ENCODE measurements around the gene TTC39C. TPM values are rescaled to one million over a fixed set of nuclear protein-coding genes. Genes with fewer than 3 reads are reported as not detected.

TTC39C gene
- total and polyA plus RNA-seq, 3 donors from 2014 or later: 57.7 to 70.4 (median 68.3) TPM

DNA sequence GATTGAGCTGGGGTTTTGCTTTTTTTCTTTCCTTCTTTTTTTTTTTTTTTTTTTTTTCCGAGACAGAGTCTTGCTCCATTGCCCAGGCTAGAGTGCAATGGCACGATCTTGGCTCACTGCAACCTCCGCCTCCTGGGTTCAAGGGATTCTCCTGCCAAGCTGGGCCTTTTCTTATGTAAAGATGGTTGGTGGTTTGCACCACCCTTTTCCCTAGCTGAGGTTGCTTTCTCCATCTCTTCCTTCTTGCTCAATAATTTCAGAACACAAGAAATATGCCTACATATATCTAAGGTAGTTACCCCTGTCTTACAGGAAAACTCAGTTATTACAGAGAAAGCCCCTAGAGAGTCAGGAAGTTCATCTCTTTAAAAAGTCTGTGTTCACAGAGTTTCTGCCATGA, 7.0 kb downstream of the TTC39C start:
- Histone ChIP-seq H3K4me3 (no peak overlapping the region), H3K27ac (no peak overlapping the region), H3K27me3 (no peaks in the 10 kb centered on the region), H3K4me1 (peaks cover 8% of the 10 kb centered on the region), H3K36me3 (ENCODE audit: low read depth, missing control alignments) (no peaks in the 10 kb centered on the region), H3K9me3 (no peaks in the 10 kb centered on the region)
- 81 to 90% methylated on average over 3 of the region's 3 CpGs for WGBS, 2 donors
- TF ChIP-seq, protein P1, sequence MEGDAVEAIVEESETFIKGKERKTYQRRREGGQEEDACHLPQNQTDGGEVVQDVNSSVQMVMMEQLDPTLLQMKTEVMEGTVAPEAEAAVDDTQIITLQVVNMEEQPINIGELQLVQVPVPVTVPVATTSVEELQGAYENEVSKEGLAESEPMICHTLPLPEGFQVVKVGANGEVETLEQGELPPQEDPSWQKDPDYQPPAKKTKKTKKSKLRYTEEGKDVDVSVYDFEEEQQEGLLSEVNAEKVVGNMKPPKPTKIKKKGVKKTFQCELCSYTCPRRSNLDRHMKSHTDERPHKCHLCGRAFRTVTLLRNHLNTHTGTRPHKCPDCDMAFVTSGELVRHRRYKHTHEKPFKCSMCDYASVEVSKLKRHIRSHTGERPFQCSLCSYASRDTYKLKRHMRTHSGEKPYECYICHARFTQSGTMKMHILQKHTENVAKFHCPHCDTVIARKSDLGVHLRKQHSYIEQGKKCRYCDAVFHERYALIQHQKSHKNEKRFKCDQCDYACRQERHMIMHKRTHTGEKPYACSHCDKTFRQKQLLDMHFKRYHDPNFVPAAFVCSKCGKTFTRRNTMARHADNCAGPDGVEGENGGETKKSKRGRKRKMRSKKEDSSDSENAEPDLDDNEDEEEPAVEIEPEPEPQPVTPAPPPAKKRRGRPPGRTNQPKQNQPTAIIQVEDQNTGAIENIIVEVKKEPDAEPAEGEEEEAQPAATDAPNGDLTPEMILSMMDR (IDR thresholded peaks at IDR 0.05): no peak
- no peak for TF ChIP-seq POLR2A (IDR thresholded peaks at IDR 0.05)
- no peak for DNase-seq
- intact Hi-C loops (cut with DNase I; ENCODE audit: low total_unique reads): no loop called here

DNA sequence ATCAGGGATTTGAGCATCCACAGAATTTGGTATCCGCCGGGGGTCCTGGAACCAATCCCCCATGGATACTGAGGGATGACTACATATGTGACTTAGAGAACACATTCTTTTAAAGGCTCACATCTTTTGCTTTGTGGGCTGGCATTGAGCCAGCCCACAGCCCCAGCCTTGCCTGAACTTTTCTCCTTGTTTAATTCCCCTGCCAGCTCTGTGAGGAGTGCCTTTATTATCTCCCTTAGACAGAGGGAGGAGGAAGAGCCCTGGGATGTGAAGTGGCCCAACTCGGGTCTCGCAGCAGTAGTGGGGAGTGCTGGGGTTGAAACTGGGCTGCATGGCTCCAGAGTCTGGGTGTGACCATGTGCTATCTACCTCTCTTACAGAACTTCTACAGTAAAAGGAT, 7.6 kb downstream of the TTC39C start:
- WGBS, 2 donors: 45 to 74% methylated on average over 4 of the region's 4 CpGs
- intact Hi-C loops (cut with DNase I; ENCODE audit: low total_unique reads): no loop called here
- H3K4me3 ChIP-seq: no peak overlapping the region
- TF ChIP-seq, protein P1 (IDR thresholded peaks at IDR 0.05): no peak
- no peak for TF ChIP-seq POLR2A (IDR thresholded peaks at IDR 0.05)
- H3K9me3 ChIP-seq: no peaks in the 10 kb centered on the region
- H3K27ac ChIP-seq: no peak overlapping the region
- H3K4me1 ChIP-seq: peaks cover 4% of the 10 kb centered on the region
- H3K27me3 ChIP-seq: no peaks in the 10 kb centered on the region
- no peaks in the 10 kb centered on the region for H3K36me3 ChIP-seq (ENCODE audit: low read depth, missing control alignments)
- DNase-seq: no peak

GRCh38 chr18:24023185-24023814, 8.7 kb downstream of the TTC39C start:
- intact Hi-C loops (cut with DNase I; ENCODE audit: low total_unique reads): no loop called here
- DNase-seq: no peak
- Histone ChIP-seq H3K4me1 (peaks cover under 1% of the 10 kb centered on the region), H3K9me3 (no peaks in the 10 kb centered on the region), H3K36me3 (ENCODE audit: low read depth, missing control alignments) (no peaks in the 10 kb centered on the region), H3K27ac (no peak overlapping the region), H3K4me3 (no peak overlapping the region), H3K27me3 (no peaks in the 10 kb centered on the region)
- no peak for TF ChIP-seq POLR2A (IDR thresholded peaks at IDR 0.05)
- TF ChIP-seq, protein P1 (IDR thresholded peaks at IDR 0.05): no peak
- WGBS, 2 donors: 91 to 94% methylated on average over 4 to 6 of the region's 6 CpGs

DNA sequence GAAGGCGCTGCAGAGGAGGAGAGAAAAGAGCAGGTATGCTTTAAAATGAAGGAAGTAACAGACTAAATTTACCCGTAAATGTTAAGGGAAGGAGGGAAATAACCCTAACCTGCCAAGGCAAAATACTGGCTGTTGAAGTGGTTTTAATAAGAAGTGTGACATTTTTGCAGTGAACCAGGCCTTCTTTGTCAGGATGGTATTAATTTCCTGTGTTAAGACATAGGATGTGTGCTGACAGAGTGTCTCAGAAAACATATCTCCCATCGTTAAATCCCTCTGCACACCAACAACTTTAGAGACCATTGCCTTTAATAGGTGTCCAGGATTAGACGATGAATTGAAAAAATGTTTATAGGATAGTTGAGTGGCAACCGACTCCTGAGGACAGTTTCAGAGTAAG, 9.9 kb downstream of the TTC39C start:
- Histone ChIP-seq H3K27me3 (no peaks in the 10 kb centered on the region), H3K27ac (no peak overlapping the region), H3K4me1 (no peaks in the 10 kb centered on the region), H3K36me3 (ENCODE audit: low read depth, missing control alignments) (no peaks in the 10 kb centered on the region), H3K9me3 (no peaks in the 10 kb centered on the region), H3K4me3 (no peak overlapping the region)
- TF ChIP-seq, protein P1 (IDR thresholded peaks at IDR 0.05): no peak
- TF ChIP-seq POLR2A (IDR thresholded peaks at IDR 0.05): no peak
- no peak for DNase-seq
- 86 to 92% methylated on average over 5 of the region's 5 CpGs for WGBS, 2 donors
- intact Hi-C loops (cut with DNase I; ENCODE audit: low total_unique reads): no loop called here

DNA sequence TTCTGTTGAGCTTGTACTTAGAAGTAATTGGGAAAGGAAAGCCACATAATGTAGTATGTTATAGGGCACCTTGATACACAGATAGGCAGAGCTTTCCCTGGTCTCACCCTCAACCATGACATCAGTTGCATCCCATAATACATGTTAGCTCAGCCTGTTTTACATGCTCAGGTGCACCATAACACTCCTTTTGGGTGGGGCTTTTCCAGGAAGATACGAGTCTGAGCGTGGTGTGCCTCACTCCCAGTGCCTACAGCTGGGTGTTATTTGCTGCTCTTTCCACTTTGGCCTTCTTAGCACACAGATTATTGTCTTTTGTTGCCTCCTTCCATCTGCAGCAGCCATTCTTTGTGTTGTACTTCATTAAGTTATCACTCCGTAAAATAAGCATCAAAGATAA, 11.9 kb downstream of the TTC39C start:
- H3K9me3 ChIP-seq: no peaks in the 10 kb centered on the region
- H3K36me3 ChIP-seq (ENCODE audit: low read depth, missing control alignments): no peaks in the 10 kb centered on the region
- H3K27me3 ChIP-seq: no peaks in the 10 kb centered on the region
- TF ChIP-seq, protein P1 (IDR thresholded peaks at IDR 0.05): no peak
- TF ChIP-seq POLR2A (IDR thresholded peaks at IDR 0.05): no peak
- DNase-seq: no peak
- intact Hi-C loops (cut with DNase I; ENCODE audit: low total_unique reads): no loop called here
- no peak overlapping the region for H3K4me3 ChIP-seq
- 89 to 90% methylated on average over 3 of the region's 3 CpGs for WGBS, 2 donors
- H3K4me1 ChIP-seq: peaks cover under 1% of the 10 kb centered on the region
- H3K27ac ChIP-seq: no peak overlapping the region
